Fibroblast of lung (primary cell): ENCODE results near the gene IL1F10. TPM values are rescaled to one million over a fixed set of nuclear protein-coding genes. Genes with fewer than 3 reads are reported as not detected.
A peak's percentile ranks its signal among the peaks of the same experiment; 100 is the strongest.

Source experiments
- DNase-seq, 2 donors: peaks; one replicate each; pipeline versions ENCODE4 v3.0.0 to v3.0.0-alpha.2; 2010; ENCODE audit warnings: low read depth in 2 of 2
- H2AFZ ChIP-seq: 2 replicates; pipeline ENCODE4 v1.5.1; 2012; ENCODE audit warnings: low read length, control low read depth, inconsistent platforms
- H3K27ac ChIP-seq: 2 replicates; pipeline ENCODE4 v1.5.1; 2011; ENCODE audit warnings: low read length, control low read depth; ENCODE audit not compliant: insufficient read depth
- H3K27me3 ChIP-seq: 2 replicates; pipeline ENCODE4 v1.5.1; 2011; ENCODE audit warnings: mild to moderate bottlenecking, low read length; ENCODE audit not compliant: control insufficient read depth, insufficient read depth
- H3K36me3 ChIP-seq: 2 replicates; pipeline ENCODE4 v1.5.1; 2011; ENCODE audit warnings: low read length; ENCODE audit not compliant: control insufficient read depth, insufficient read depth
- H3K4me1 ChIP-seq: 2 replicates; pipeline ENCODE4 v1.5.1; 2011; ENCODE audit warnings: low read length; ENCODE audit not compliant: control insufficient read depth, insufficient read depth; ENCODE audit errors: extremely low read depth
- H3K4me2 ChIP-seq: 2 replicates; pipeline ENCODE4 v1.5.1; 2011; ENCODE audit warnings: low read length, control low read depth; ENCODE audit not compliant: insufficient read depth; ENCODE audit errors: extremely low read depth
- H3K4me3 ChIP-seq, 4 experiments: fragments of 200-600 bp in 1 of 4; sonication (generic) in 1 of 4; replicated peaks in 1 of 4; 2 replicates each; pipeline ENCODE4 v1.5.1; 2011 to 2016; ENCODE audit warnings: low read length in 4 of 4, low read depth in 3 of 4, mild to moderate bottlenecking in 3 of 4, control low read depth in 2 of 4, inconsistent platforms in 1 of 4, mixed read lengths in 1 of 4; ENCODE audit not compliant: insufficient read depth in 1 of 4; ENCODE audit errors: control extremely low read depth in 1 of 4
- H3K79me2 ChIP-seq: 2 replicates; pipeline ENCODE4 v1.5.1; 2012; ENCODE audit warnings: mild to moderate bottlenecking, low read length, inconsistent platforms; ENCODE audit not compliant: control insufficient read depth, insufficient read depth
- H3K9ac ChIP-seq: 2 replicates; pipeline ENCODE4 v1.5.1; 2011; ENCODE audit warnings: mild to moderate bottlenecking, low read length, control low read depth; ENCODE audit not compliant: insufficient read depth
- H3K9me3 ChIP-seq: 2 replicates; pipeline ENCODE4 v1.5.1; 2012; ENCODE audit warnings: low read depth, low read length; ENCODE audit not compliant: control insufficient read depth, insufficient read depth
- H4K20me1 ChIP-seq: 2 replicates; pipeline ENCODE4 v1.5.1; 2011; ENCODE audit warnings: low read length; ENCODE audit not compliant: control insufficient read depth, insufficient read depth; ENCODE audit errors: extremely low read depth
- EZH2 ChIP-seq: IDR thresholded peaks from 2 replicates; pipeline ENCODE4 v1.5.1; 2012; ENCODE audit warnings: low read length, control low read depth, mild to moderate bottlenecking; ENCODE audit errors: missing control alignments
- polyA plus RNA-seq, 2 donors: library from polyadenylated mRNA; depleted of rRNA in 1 of 2; stranded (reverse) in 1 of 2; unstranded in 1 of 2; fragments of >200 nt; gene quantifications; 2 replicates each; pipeline ENCODE4 v1.2.1, GENCODE V29; 2011 to 2012; ENCODE audit warnings: missing spikeins in 1 of 2
- total RNA-seq: library from RNA; depleted of rRNA; stranded (reverse); fragments of >200 nt; gene quantifications from 2 replicates; pipeline ENCODE4 v1.2.1, GENCODE V29; 2014
- TF ChIP-seq, protein P1 (sequence below), 2 donors: IDR thresholded peaks in 1 of 2; conservative IDR thresholded peaks in 1 of 2; 1 replicate in 1 of 2; 2 replicates in 1 of 2; pipeline ENCODE4 v1.5.1; 2011 to 2012; ENCODE audit warnings: low read length in 2 of 2, control low read depth in 1 of 2, inconsistent platforms in 1 of 2, low read depth in 1 of 2, mild to moderate bottlenecking in 1 of 2

The IL1F10 gene
- total and polyA plus RNA-seq, 2 donors (not counting 1 experiment from before 2014, with no cell fraction given) = not detected

DNA sequence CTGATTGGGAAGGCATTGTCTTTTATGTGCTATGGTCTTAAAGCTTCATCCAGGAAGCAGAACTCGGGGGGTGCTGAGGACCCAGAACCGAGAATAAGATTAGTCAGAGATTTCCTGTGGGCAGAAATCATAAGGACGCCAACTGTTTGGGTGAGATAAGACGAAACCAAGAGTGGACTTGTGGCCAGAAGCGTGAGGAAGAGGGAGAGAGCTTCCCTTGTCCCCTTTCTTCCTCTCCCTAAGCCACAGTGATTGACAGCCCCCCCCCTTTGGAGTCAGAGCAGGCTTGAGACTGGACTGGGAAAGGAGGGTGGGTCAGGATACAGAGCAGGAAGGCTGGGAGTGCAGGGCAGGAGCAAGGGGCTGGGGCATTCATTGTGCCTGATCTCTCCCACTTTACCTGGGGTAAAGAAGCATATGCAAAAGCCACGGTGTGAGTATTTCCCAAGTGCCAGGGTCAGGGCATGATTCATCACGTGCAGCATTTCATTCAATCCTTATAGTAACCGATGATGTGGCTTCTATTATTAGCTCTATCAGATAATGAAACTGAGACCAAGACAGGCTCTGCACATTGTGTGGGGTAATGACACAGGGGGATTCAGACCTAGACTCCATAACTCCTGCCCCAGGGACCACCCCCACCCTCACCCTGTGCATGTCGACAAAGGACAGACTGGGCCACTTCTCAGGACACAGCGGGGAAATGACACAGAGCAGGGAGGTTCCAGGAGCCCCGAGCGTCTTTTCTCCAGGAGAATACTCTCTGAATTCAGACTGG is 56.6 kb downstream of the IL1F10 start:
- no peak overlapping the region for H2AFZ ChIP-seq

More for the DNA sequence above, 56.6 kb downstream of the IL1F10 start:
- Histone ChIP-seq H3K9me3 (no peaks in the 10 kb centered on the region), H4K20me1 (no peaks in the 10 kb centered on the region), H3K9ac (no peak overlapping the region), H3K4me1 (no peaks in the 10 kb centered on the region), H3K79me2 (no peaks in the 10 kb centered on the region), H3K4me2 (no peak overlapping the region), H3K4me3 (no peak overlapping the region), H3K27ac (no peak overlapping the region), H3K27me3 (peaks cover 6% of the 10 kb centered on the region), H3K36me3 (no peaks in the 10 kb centered on the region)
- TF ChIP-seq EZH2 = no peak
- TF ChIP-seq, protein P1, sequence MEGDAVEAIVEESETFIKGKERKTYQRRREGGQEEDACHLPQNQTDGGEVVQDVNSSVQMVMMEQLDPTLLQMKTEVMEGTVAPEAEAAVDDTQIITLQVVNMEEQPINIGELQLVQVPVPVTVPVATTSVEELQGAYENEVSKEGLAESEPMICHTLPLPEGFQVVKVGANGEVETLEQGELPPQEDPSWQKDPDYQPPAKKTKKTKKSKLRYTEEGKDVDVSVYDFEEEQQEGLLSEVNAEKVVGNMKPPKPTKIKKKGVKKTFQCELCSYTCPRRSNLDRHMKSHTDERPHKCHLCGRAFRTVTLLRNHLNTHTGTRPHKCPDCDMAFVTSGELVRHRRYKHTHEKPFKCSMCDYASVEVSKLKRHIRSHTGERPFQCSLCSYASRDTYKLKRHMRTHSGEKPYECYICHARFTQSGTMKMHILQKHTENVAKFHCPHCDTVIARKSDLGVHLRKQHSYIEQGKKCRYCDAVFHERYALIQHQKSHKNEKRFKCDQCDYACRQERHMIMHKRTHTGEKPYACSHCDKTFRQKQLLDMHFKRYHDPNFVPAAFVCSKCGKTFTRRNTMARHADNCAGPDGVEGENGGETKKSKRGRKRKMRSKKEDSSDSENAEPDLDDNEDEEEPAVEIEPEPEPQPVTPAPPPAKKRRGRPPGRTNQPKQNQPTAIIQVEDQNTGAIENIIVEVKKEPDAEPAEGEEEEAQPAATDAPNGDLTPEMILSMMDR (conservative IDR thresholded peaks at IDR 0.05 in 1 of 2, IDR thresholded peaks at IDR 0.05 in 1 of 2; ENCODE audit: low read depth in 1 of 2, low read length in 2 of 2) = no peak
- peak; percentile 25 to 34 for DNase-seq

Other genes starting within 250 kb of the IL1F10 start
- 0.26 TPM in 1 of 2 replicates, not detected in the other for gene IL1B, start 231.2 kb upstream of the IL1F10 start, total RNA-seq
- gene IL1B, start 231.2 kb upstream of the IL1F10 start, polyA plus RNA-seq = 0.23 and 0.30 TPM in 2 replicates
- not detected in 2 replicates for gene IL37, start 156.8 kb upstream of the IL1F10 start, total RNA-seq
- gene IL37, start 156.8 kb upstream of the IL1F10 start, polyA plus RNA-seq = not detected in 2 replicates
- not detected in 2 replicates for gene IL36G, start 90.0 kb upstream of the IL1F10 start, total RNA-seq
- not detected in 2 replicates for gene IL36G, start 90.0 kb upstream of the IL1F10 start, polyA plus RNA-seq
- gene IL36A, start 62.5 kb upstream of the IL1F10 start, total RNA-seq = not detected in 2 replicates
- gene IL36A, start 62.5 kb upstream of the IL1F10 start, polyA plus RNA-seq = not detected in 2 replicates
- not detected in 2 replicates for gene IL36B, start 15.1 kb upstream of the IL1F10 start, total RNA-seq
- not detected in 2 replicates for gene IL36B, start 15.1 kb upstream of the IL1F10 start, polyA plus RNA-seq
- gene IL36RN, start 8.8 kb upstream of the IL1F10 start, total RNA-seq = not detected in 2 replicates
- not detected in 2 replicates for gene IL36RN, start 8.8 kb upstream of the IL1F10 start, polyA plus RNA-seq
- not detected in 2 replicates for gene IL1RN, start 59.6 kb downstream of the IL1F10 start, total RNA-seq
- 0.06 and 0.36 TPM in 2 replicates for gene IL1RN, start 59.6 kb downstream of the IL1F10 start, polyA plus RNA-seq
- gene PSD4, start 106.0 kb downstream of the IL1F10 start, total RNA-seq = 2.6 and 6.1 TPM in 2 replicates
- gene PSD4, start 106.0 kb downstream of the IL1F10 start, polyA plus RNA-seq = 1.0 and 1.4 TPM in 2 replicates
- gene PAX8, start 211.0 kb downstream of the IL1F10 start, total RNA-seq = 0.50 and 0.51 TPM in 2 replicates
- 0.26 and 0.28 TPM in 2 replicates for gene PAX8, start 211.0 kb downstream of the IL1F10 start, polyA plus RNA-seq